H9 (cell line): Measurements from ENCODE around the gene TRIOBP. TPM values are rescaled to one million over a fixed set of nuclear protein-coding genes. Genes with fewer than 3 reads are reported as not detected.

ENCODE experiments used
- DNase-seq: peaks from one replicate; pipeline ENCODE4 v3.0.0-alpha.2; 2017
- H2AFZ ChIP-seq: one replicate; pipeline ENCODE4 v1.6.1; 2013; ENCODE audit warnings: mild to moderate bottlenecking, low read length, control low read depth, moderate library complexity
- H2AK5ac ChIP-seq: 2 replicates; pipeline ENCODE4 v1.6.1; 2013; ENCODE audit warnings: low read length, control low read depth, mixed read lengths; ENCODE audit not compliant: insufficient read length
- H2BK120ac ChIP-seq: one replicate; pipeline ENCODE4 v1.6.1; 2013; ENCODE audit warnings: low read depth, mild to moderate bottlenecking, low read length, control low read depth, inconsistent platforms; ENCODE audit not compliant: poor library complexity, severe bottlenecking
- H2BK12ac ChIP-seq: 2 replicates; pipeline ENCODE4 v1.6.1; 2013; ENCODE audit warnings: low read length, control low read depth, mixed read lengths, low read depth; ENCODE audit not compliant: insufficient read length
- H2BK15ac ChIP-seq: 2 replicates; pipeline ENCODE4 v1.6.1; 2013; ENCODE audit warnings: low read depth, low read length, control low read depth
- H2BK20ac ChIP-seq: one replicate; pipeline ENCODE4 v1.6.1; 2013; ENCODE audit warnings: low read depth, mild to moderate bottlenecking, low read length, control low read depth, inconsistent platforms; ENCODE audit not compliant: poor library complexity, severe bottlenecking
- H2BK5ac ChIP-seq: 2 replicates; pipeline ENCODE4 v1.6.1; 2013; ENCODE audit warnings: low read length, control low read depth, mixed read lengths; ENCODE audit not compliant: insufficient read length
- H3K14ac ChIP-seq: 2 replicates; pipeline ENCODE4 v1.6.1; 2013; ENCODE audit warnings: low read length, control low read depth; ENCODE audit not compliant: insufficient read depth
- H3K18ac ChIP-seq: 2 replicates; pipeline ENCODE4 v1.6.1; 2013; ENCODE audit warnings: low read depth, mild to moderate bottlenecking, mixed read lengths, low read length, control low read depth; ENCODE audit not compliant: insufficient read length
- H3K23ac ChIP-seq: 2 replicates; pipeline ENCODE4 v1.6.1; 2013; ENCODE audit warnings: low read length, control low read depth, mixed read lengths, low read depth; ENCODE audit not compliant: insufficient read length
- H3K23me2 ChIP-seq: 2 replicates; pipeline ENCODE4 v1.6.1; 2013; ENCODE audit warnings: low read depth, mild to moderate bottlenecking, mixed read lengths, low read length, control low read depth; ENCODE audit not compliant: insufficient read length, poor library complexity, severe bottlenecking
- H3K27ac ChIP-seq: 2 replicates; pipeline ENCODE4 v1.5.1; 2013; ENCODE audit warnings: low read length, control low read depth, mixed read lengths, low read depth; ENCODE audit not compliant: insufficient read length
- H3K27me3 ChIP-seq: 2 replicates; pipeline ENCODE4 v1.6.1; 2013; ENCODE audit warnings: low read length, control low read depth, inconsistent platforms; ENCODE audit not compliant: insufficient read depth
- H3K4ac ChIP-seq: 2 replicates; pipeline ENCODE4 v1.6.1; 2013; ENCODE audit warnings: low read depth, mild to moderate bottlenecking, control low read depth, inconsistent platforms, low read length, moderate library complexity
- H3K4me1 ChIP-seq: 2 replicates; pipeline ENCODE4 v1.6.1; 2013; ENCODE audit warnings: low read length, control low read depth, inconsistent platforms; ENCODE audit not compliant: insufficient read depth
- H3K4me2 ChIP-seq: 2 replicates; pipeline ENCODE4 v1.6.1; 2013; ENCODE audit warnings: low read length, control low read depth, mixed read lengths; ENCODE audit not compliant: insufficient read length, insufficient read depth
- H3K56ac ChIP-seq: 2 replicates; pipeline ENCODE4 v1.6.1; 2013; ENCODE audit warnings: low read depth, mild to moderate bottlenecking, mixed read lengths, low read length, control low read depth; ENCODE audit not compliant: insufficient read length
- H3K79me1 ChIP-seq: 2 replicates; pipeline ENCODE4 v1.6.1; 2013; ENCODE audit warnings: low read depth, mild to moderate bottlenecking, moderate library complexity, low read length, control low read depth, inconsistent platforms; ENCODE audit not compliant: insufficient read depth, poor library complexity, severe bottlenecking
- H3K79me2 ChIP-seq: 2 replicates; pipeline ENCODE4 v1.6.1; 2013; ENCODE audit warnings: low read length, control low read depth, inconsistent platforms; ENCODE audit not compliant: insufficient read depth
- H3K9ac ChIP-seq: 2 replicates; pipeline ENCODE4 v1.6.1; 2013; ENCODE audit warnings: low read length, control low read depth, mixed read lengths; ENCODE audit not compliant: insufficient read length; ENCODE audit errors: extremely low read depth
- H3K9me3 ChIP-seq: one replicate; pipeline ENCODE4 v1.6.1; 2013; ENCODE audit warnings: low read depth, low read length, inconsistent platforms; ENCODE audit not compliant: control insufficient read depth
- H3T11ph ChIP-seq: one replicate; pipeline ENCODE4 v1.6.1; 2013; ENCODE audit warnings: mild to moderate bottlenecking, low read length, control low read depth, inconsistent platforms
- H4K20me1 ChIP-seq: one replicate; pipeline ENCODE4 v1.6.1; 2013; ENCODE audit not compliant: control insufficient read depth, insufficient read length, insufficient read depth
- H4K5ac ChIP-seq: 2 replicates; pipeline ENCODE4 v1.6.1; 2013; ENCODE audit warnings: low read depth, mild to moderate bottlenecking, mixed read lengths, low read length, control low read depth; ENCODE audit not compliant: insufficient read length
- H4K8ac ChIP-seq: replicated peaks from 2 replicates; pipeline ENCODE4 v1.6.1; 2013; ENCODE audit warnings: low read length, control low read depth, mixed read lengths, low read depth; ENCODE audit not compliant: insufficient read length
- H4K91ac ChIP-seq: 2 replicates; pipeline ENCODE4 v1.6.1; 2013; ENCODE audit warnings: low read depth, mild to moderate bottlenecking, moderate library complexity, mixed read lengths, low read length, control low read depth; ENCODE audit not compliant: insufficient read length
- H3K27ac Mint-ChIP-seq, 3 experiments: 2 replicates in 2 of 3; 3 replicates in 1 of 3; pipeline ENCODE4 v1.8.0; 2020 to 2021; ENCODE audit warnings: mixed read lengths in 3 of 3, mild to moderate bottlenecking in 1 of 3, moderate library complexity in 1 of 3
- H3K27me3 Mint-ChIP-seq: 2 replicates; pipeline ENCODE4 v1.8.0; 2021; ENCODE audit warnings: low read depth, mild to moderate bottlenecking, moderate library complexity, mixed read lengths
- H3K36me3 Mint-ChIP-seq, 3 experiments: 2 replicates in 2 of 3; 3 replicates in 1 of 3; pipeline ENCODE4 v1.8.0; 2020 to 2021; ENCODE audit warnings: low read depth in 3 of 3, mixed read lengths in 3 of 3; ENCODE audit not compliant: insufficient read depth in 1 of 3
- H3K4me1 Mint-ChIP-seq, 2 experiments: 2 replicates each; pipeline ENCODE4 v1.8.0; 2020; ENCODE audit warnings: mixed read lengths in 2 of 2
- H3K4me3 Mint-ChIP-seq, 2 experiments: 2 replicates in 1 of 2; 3 replicates in 1 of 2; pipeline ENCODE4 v1.8.0; 2020 to 2021; ENCODE audit warnings: mild to moderate bottlenecking in 2 of 2, mixed read lengths in 2 of 2, moderate library complexity in 1 of 2
- H3K9me3 Mint-ChIP-seq, 2 experiments: 2 replicates in 1 of 2; 3 replicates in 1 of 2; pipeline ENCODE4 v1.8.0; 2020; ENCODE audit warnings: mild to moderate bottlenecking in 2 of 2, mixed read lengths in 2 of 2, moderate library complexity in 1 of 2
- WGBS: extraction: QIAGEN DNeasy Blood & Tissue Kit; methylation state at CpG from one replicate; pipeline ENCODE4 v1.1.7; 2013; ENCODE audit warnings: missing lambda C conversion rate, low lambda C conversion rate, mixed read lengths; ENCODE audit not compliant: insufficient read length; ENCODE audit errors: extremely low coverage; 5-methylcytosine and 5-hydroxymethylcytosine counted together
- total RNA-seq: library from RNA; stranded (reverse); gene quantifications from 2 replicates; pipeline ENCODE4 v1.2.1, GENCODE V29; 2021
- TF ChIP-seq, protein P1 (sequence below): fragments of 200-600 bp; sonication (generic); conservative IDR thresholded peaks from 3 replicates; pipeline ENCODE4 v1.8.0; 2021; ENCODE audit warnings: antibody characterized with exemption, mild to moderate bottlenecking

Gene TRIOBP
- total RNA-seq, 1 experiment from 2014 or later: 52.7 TPM

DNA sequence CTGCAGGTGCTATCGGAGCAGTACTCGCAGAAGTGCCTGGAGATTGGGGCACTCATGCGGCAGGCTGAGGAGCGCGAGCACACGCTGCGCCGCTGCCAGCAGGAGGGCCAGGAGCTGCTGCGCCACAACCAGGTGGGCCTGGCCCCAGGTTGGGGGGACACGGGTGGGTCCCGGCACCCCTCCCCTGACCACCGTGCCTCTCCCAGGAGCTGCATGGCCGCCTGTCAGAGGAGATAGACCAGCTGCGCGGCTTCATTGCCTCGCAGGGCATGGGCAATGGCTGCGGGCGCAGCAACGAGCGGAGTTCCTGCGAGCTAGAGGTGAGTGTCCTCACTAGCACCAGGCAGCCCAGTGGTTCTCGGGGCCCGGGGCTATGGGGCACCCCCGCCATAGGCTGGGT lies 72.2 kb downstream of the TRIOBP start:
- no peak overlapping the region for H3K4ac ChIP-seq
- H3K27me3 ChIP-seq: no peaks in the 10 kb centered on the region; the same call in 1 of the 2 replicates
- DNase-seq: no peak
- H2AFZ ChIP-seq: no peak overlapping the region
- H4K20me1 ChIP-seq: no peaks in the 10 kb centered on the region
- H2BK120ac ChIP-seq: no peak overlapping the region
- no peak overlapping the region for H3K56ac ChIP-seq
- no peaks in the 10 kb centered on the region for H3K9me3 ChIP-seq
- Mint-ChIP-seq H3K36me3 (peaks cover 3 to 57% (median 46%) of the 10 kb centered on the region in 3 experiments; a peak in 6 of 7 replicates), H3K4me1 (0 out of 4 replicates have a peak, but pooled peaks cover 0 to 3% of the 10 kb centered on the region in 2 experiments), H3K9me3 (no peaks in the 10 kb centered on the region), H3K27me3 (peaks cover 3% of the 10 kb centered on the region; the same call in 1 of the 2 replicates), H3K27ac (no peak overlapping the region), H3K4me3 (no peak overlapping the region)
- no peak overlapping the region for H3K27ac ChIP-seq
- no peak overlapping the region for H3K18ac ChIP-seq
- H2BK12ac ChIP-seq: no peak overlapping the region
- H3K14ac ChIP-seq: no peak overlapping the region
- no CpG with 5 or more reads among the region's 24 CpGs for WGBS
- no peak overlapping the region for H4K5ac ChIP-seq
- H2BK5ac ChIP-seq: no peak overlapping the region
- no peak overlapping the region for H4K8ac ChIP-seq
- no peak overlapping the region for H3T11ph ChIP-seq
- H3K4me1 ChIP-seq: no peaks in the 10 kb centered on the region
- H4K91ac ChIP-seq: no peak overlapping the region
- no peak overlapping the region for H2BK20ac ChIP-seq
- no peaks in the 10 kb centered on the region for H3K79me1 ChIP-seq
- TF ChIP-seq, protein P1, sequence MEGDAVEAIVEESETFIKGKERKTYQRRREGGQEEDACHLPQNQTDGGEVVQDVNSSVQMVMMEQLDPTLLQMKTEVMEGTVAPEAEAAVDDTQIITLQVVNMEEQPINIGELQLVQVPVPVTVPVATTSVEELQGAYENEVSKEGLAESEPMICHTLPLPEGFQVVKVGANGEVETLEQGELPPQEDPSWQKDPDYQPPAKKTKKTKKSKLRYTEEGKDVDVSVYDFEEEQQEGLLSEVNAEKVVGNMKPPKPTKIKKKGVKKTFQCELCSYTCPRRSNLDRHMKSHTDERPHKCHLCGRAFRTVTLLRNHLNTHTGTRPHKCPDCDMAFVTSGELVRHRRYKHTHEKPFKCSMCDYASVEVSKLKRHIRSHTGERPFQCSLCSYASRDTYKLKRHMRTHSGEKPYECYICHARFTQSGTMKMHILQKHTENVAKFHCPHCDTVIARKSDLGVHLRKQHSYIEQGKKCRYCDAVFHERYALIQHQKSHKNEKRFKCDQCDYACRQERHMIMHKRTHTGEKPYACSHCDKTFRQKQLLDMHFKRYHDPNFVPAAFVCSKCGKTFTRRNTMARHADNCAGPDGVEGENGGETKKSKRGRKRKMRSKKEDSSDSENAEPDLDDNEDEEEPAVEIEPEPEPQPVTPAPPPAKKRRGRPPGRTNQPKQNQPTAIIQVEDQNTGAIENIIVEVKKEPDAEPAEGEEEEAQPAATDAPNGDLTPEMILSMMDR: no peak
- no peak overlapping the region for H2AK5ac ChIP-seq
- H3K4me2 ChIP-seq: no peak overlapping the region
- H3K23me2 ChIP-seq: no peaks in the 10 kb centered on the region
- H2BK15ac ChIP-seq: no peak overlapping the region
- H3K23ac ChIP-seq: no peak overlapping the region
- no peaks in the 10 kb centered on the region for H3K79me2 ChIP-seq
- no peak overlapping the region for H3K9ac ChIP-seq
